Endothelial cell of umbilical vein (primary cell): ENCODE measurements around the gene KCNMB4. TPM values are rescaled to one million over a fixed set of nuclear protein-coding genes. Genes with fewer than 3 reads are reported as not detected.

Experiments used
- BruUV-seq: library from RNA; stranded (reverse); fragments of 400-500 nt; replicated peaks from 2 replicates; lab custom pipeline; 2021; lab: Mats Ljungman, UMichigan
- CTCF ChIA-PET: fragments of 300-600, 350-600 bp; sonication (Branson Sonifier 250); formaldehyde crosslinking; loops from one replicate; lab custom pipeline; 2021; ENCODE audit warnings: antibody characterized with exemption, inconsistent platforms; lab: Charles Lee
- POLR2A ChIA-PET: fragments of 300-600, 350-600 bp; sonication (Branson Sonifier 250); formaldehyde crosslinking; loops from one replicate; lab custom pipeline; 2021; ENCODE audit warnings: antibody characterized with exemption, inconsistent platforms; lab: Charles Lee
- DNase-seq: peaks from one replicate; pipeline ENCODE4 v3.0.0-alpha.2; 2011; ENCODE audit warnings: low read depth, low spot score
- FAIRE-seq: peaks from 2 replicates; lab custom pipeline; 2011; peaks lifted over from hg19 to GRCh38; lab: Jason Lieb, UNC
- H2AFZ ChIP-seq: 2 replicates; pipeline ENCODE4 v1.6.0; 2012; ENCODE audit warnings: low read depth, low read length, control low read depth, inconsistent platforms
- H3K27ac ChIP-seq: 2 replicates; pipeline ENCODE4 v1.5.1; 2011; ENCODE audit warnings: low read depth, mild to moderate bottlenecking, control low read depth, low read length, moderate library complexity; ENCODE audit not compliant: insufficient read depth
- H3K27me3 ChIP-seq, 2 experiments: 2 replicates each; pipeline versions ENCODE4 v1.6.0 to v1.6.1; 2011; ENCODE audit warnings: low read length in 2 of 2, mixed read lengths in 1 of 2; ENCODE audit not compliant: control insufficient read depth in 2 of 2, insufficient read depth in 2 of 2
- H3K36me3 ChIP-seq, 2 experiments: 2 replicates in 1 of 2; 3 replicates in 1 of 2; pipeline ENCODE4 v1.5.1; 2011; ENCODE audit warnings: low read length in 2 of 2, mild to moderate bottlenecking in 1 of 2, moderate library complexity in 1 of 2; ENCODE audit not compliant: control insufficient read depth in 2 of 2, insufficient read depth in 2 of 2; ENCODE audit errors: extremely low read depth in 1 of 2
- H3K4me1 ChIP-seq: 3 replicates; pipeline ENCODE4 v1.5.1; 2011; ENCODE audit warnings: mild to moderate bottlenecking, low read length; ENCODE audit not compliant: control insufficient read depth, insufficient read depth; ENCODE audit errors: extremely low read depth
- H3K4me2 ChIP-seq: 2 replicates; pipeline ENCODE4 v1.6.1; 2011; ENCODE audit warnings: low read length, control low read depth, mixed read lengths; ENCODE audit not compliant: insufficient read depth
- H3K4me3 ChIP-seq, 3 experiments: fragments of 200-600 bp in 1 of 3; sonication (generic), shearing (Covaris generic) in 1 of 3; replicated peaks in 1 of 3; 2 replicates each; pipeline ENCODE4 v1.5.1; 2011 to 2016; ENCODE audit warnings: control low read depth in 3 of 3, low read length in 3 of 3, mild to moderate bottlenecking in 2 of 3, inconsistent platforms in 1 of 3, low read depth in 1 of 3, moderate library complexity in 1 of 3; ENCODE audit not compliant: insufficient read depth in 1 of 3
- H3K79me2 ChIP-seq: 2 replicates; pipeline ENCODE4 v1.6.0; 2012; ENCODE audit warnings: low read length, inconsistent platforms; ENCODE audit not compliant: control insufficient read depth, insufficient read depth
- H3K9ac ChIP-seq: replicated peaks from 2 replicates; pipeline ENCODE3; 2011; ENCODE audit warnings: low read length, control low read depth; ENCODE audit not compliant: insufficient read depth; ENCODE audit errors: extremely low read depth
- H3K9me1 ChIP-seq: replicated peaks from 3 replicates; pipeline ENCODE4 v1.6.0; 2011; ENCODE audit warnings: mild to moderate bottlenecking, low read length; ENCODE audit not compliant: control insufficient read depth, insufficient read depth; ENCODE audit errors: extremely low read depth
- H3K9me3 ChIP-seq: replicated peaks from 2 replicates; pipeline ENCODE4 v1.5.1; 2012; ENCODE audit warnings: low read length, inconsistent platforms; ENCODE audit not compliant: control insufficient read depth, insufficient read depth
- H4K20me1 ChIP-seq: replicated peaks from 2 replicates; pipeline ENCODE3; 2011; ENCODE audit warnings: mild to moderate bottlenecking, low read length; ENCODE audit not compliant: control insufficient read depth, insufficient read depth; ENCODE audit errors: extremely low read depth
- CTCF ChIP-seq, 2 donors: IDR thresholded peaks; 1 replicate in 1 of 2; 2 replicates in 1 of 2; pipeline ENCODE4 v1.5.1; 2011; ENCODE audit warnings: low read length in 2 of 2, mild to moderate bottlenecking in 2 of 2, moderate library complexity in 2 of 2, control low read depth in 1 of 2, inconsistent platforms in 1 of 2, low read depth in 1 of 2; ENCODE audit not compliant: insufficient read depth in 1 of 2; ENCODE audit errors: extremely low read depth in 1 of 2
- FOS ChIP-seq: IDR thresholded peaks from 2 replicates; pipeline ENCODE4 v1.6.1; 2011; ENCODE audit warnings: mild to moderate bottlenecking, low read length, moderate library complexity, borderline replicate concordance; ENCODE audit not compliant: insufficient read depth
- GATA2 ChIP-seq: IDR thresholded peaks from 2 replicates; pipeline ENCODE4 v1.7.0; 2011; ENCODE audit warnings: low read depth, mild to moderate bottlenecking, moderate library complexity, mixed read lengths, low read length; ENCODE audit not compliant: insufficient read length, insufficient read depth
- JUN ChIP-seq: IDR thresholded peaks from 2 replicates; pipeline ENCODE4 v1.6.1; 2011; ENCODE audit warnings: borderline replicate concordance, low read depth; ENCODE audit not compliant: insufficient read length, insufficient read depth
- MYC ChIP-seq: IDR thresholded peaks from one replicate; pipeline ENCODE4 v1.6.1; 2011; ENCODE audit warnings: mild to moderate bottlenecking, low read depth, low read length
- POLR2AphosphoS5 ChIP-seq: IDR thresholded peaks from 2 replicates; pipeline ENCODE4 v1.6.1; 2012; ENCODE audit warnings: low read depth, mild to moderate bottlenecking, control low read depth, low read length, moderate library complexity; ENCODE audit not compliant: insufficient read depth
- dilution Hi-C: fragments of 300-500 bp; cut with MboI; formaldehyde crosslinking; loops from one replicate; pipeline ENCODE4 v1.15.0; 2019; ENCODE audit warnings: low sequenced_read_pairs; ENCODE audit not compliant: extremely low pct_ligation_motif_present
- intact Hi-C: fragments of 100-400 bp; cut with micrococcal nuclease; formaldehyde crosslinking; loops from one replicate; pipeline ENCODE4 v1.10.0; 2022
- polyA plus RNA-seq, 4 experiments: library from polyadenylated mRNA; depleted of rRNA in 3 of 4; stranded (reverse) in 3 of 4; unstranded in 1 of 4; fragments of >200 nt; gene quantifications; 2 replicates each; pipeline versions ENCODE4 v1.2.1 to v1.2.3, GENCODE V29; 2011 to 2012; ENCODE audit warnings: missing spikeins in 1 of 4
- total RNA-seq: library from RNA; stranded (reverse); gene quantifications from 2 replicates; pipeline ENCODE4 v1.2.3, GENCODE V29; 2021

The KCNMB4 gene
- total and polyA plus RNA-seq, 2 donors (not counting 3 experiments of a cell fraction or from before 2014, with no cell fraction given): 0.97 to 2.0 TPM

GRCh38 chr12:70443062-70443673 is 77.1 kb downstream of the KCNMB4 start:
- Histone ChIP-seq H3K9ac (no peak overlapping the region), H3K36me3 (no peaks in the 10 kb centered on the region), H3K4me1 (peaks cover 5% of the 10 kb centered on the region), H3K9me3 (no peaks in the 10 kb centered on the region), H3K9me1 (no peaks in the 10 kb centered on the region), H4K20me1 (no peaks in the 10 kb centered on the region), H3K4me2 (no peak overlapping the region), H2AFZ (no peak overlapping the region), H3K27me3 (no peaks in the 10 kb centered on the region), H3K27ac (no peak overlapping the region), H3K4me3 (no peak overlapping the region), H3K79me2 (no peaks in the 10 kb centered on the region)
- ChIA-PET CTCF (interaction anchor here (1.2 kb wide), 1 partner anchor 10 kb away, joined by 3 read pairs; no protein-coding TSS in a partner anchor), POLR2A (no interaction called here)
- FAIRE-seq (no peak), DNase-seq (peak; percentile 8)
- no TSS peak for BruUV-seq
- intact Hi-C loops (loop anchor here (10.0 kb wide), 1 partner anchor 282 kb away; no protein-coding TSS in a partner anchor), dilution Hi-C loops (no loop called here)
- TF ChIP-seq POLR2AphosphoS5: no peak
- TF ChIP-seq JUN: no peak
- TF ChIP-seq MYC: no peak
- TF ChIP-seq CTCF (IDR thresholded peaks at IDR 0.05; ENCODE audit: extremely low read depth in 1 of 2, insufficient read depth in 1 of 2, low read depth in 1 of 2, low read length in 2 of 2): no peak

GRCh38 chr12:70444903-70445302 is 78.8 kb downstream of the KCNMB4 start:
- Histone ChIP-seq H3K9ac (no peak overlapping the region), H3K27ac (no peak overlapping the region), H3K9me3 (no peaks in the 10 kb centered on the region), H4K20me1 (no peaks in the 10 kb centered on the region), H3K79me2 (no peaks in the 10 kb centered on the region), H3K4me1 (peaks cover 5% of the 10 kb centered on the region), H3K36me3 (no peaks in the 10 kb centered on the region), H3K27me3 (no peaks in the 10 kb centered on the region), H3K9me1 (no peaks in the 10 kb centered on the region), H3K4me2 (no peak overlapping the region), H2AFZ (peak overlapping the region; percentile 11), H3K4me3 (no peak overlapping the region)
- BruUV-seq: no TSS peak
- POLR2A ChIA-PET: no interaction called here
- peak; percentile 64 for DNase-seq
- peak; percentile 12 for TF ChIP-seq GATA2
- TF ChIP-seq FOS: no peak
- dilution Hi-C loops: no loop called here
- CTCF ChIA-PET: no interaction called here
- intact Hi-C loops: loop anchor here (5.0 to 10.0 kb wide), 2 partner anchors 62 to 280 kb away; no protein-coding TSS in a partner anchor
- peak; percentile 15 for FAIRE-seq
